ENCODE data around the gene ZNF8.
A peak's percentile ranks its signal among the peaks of the same experiment; 100 is the strongest.
"Not testable (repeated sequence)": the region's sequence is repeated elsewhere in the genome, so short reads cannot be mapped to it uniquely, and the experiment has no call there.

Gene ZNF8

DNA sequence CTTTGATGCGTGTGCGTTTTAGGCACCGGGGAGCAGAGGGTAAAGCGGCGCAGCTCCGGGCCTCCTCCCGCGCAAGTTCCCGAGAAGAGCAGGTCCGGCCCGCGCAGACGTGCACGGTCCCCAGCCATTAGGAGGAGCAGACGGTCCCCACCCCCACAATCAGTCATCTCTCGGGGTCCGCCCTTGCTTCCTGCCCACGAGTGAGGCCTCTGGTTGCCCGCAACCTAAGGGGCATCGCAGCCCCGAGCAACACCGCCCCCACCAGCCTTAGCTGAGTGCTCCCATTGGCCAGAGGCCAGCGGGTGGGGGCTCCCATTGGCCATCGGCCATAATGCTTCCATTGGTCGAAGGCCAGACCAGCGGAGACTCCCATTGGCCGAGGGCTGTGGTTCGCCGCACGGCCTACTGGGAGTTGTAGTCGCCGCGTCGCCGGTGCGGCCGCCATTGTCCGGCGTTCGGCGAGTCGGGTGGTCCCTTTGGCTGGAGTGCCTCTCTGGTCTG lies at the start of gene ZNF8:
Gene ZNF8, plus strand, starts transcription at position 415 of the 501 bp plus-strand sequence. CDS start 127 bp downstream, outside the sequence.
- peak; percentile 91 for DNase-seq (ENCODE audit: low read depth)

DNA sequence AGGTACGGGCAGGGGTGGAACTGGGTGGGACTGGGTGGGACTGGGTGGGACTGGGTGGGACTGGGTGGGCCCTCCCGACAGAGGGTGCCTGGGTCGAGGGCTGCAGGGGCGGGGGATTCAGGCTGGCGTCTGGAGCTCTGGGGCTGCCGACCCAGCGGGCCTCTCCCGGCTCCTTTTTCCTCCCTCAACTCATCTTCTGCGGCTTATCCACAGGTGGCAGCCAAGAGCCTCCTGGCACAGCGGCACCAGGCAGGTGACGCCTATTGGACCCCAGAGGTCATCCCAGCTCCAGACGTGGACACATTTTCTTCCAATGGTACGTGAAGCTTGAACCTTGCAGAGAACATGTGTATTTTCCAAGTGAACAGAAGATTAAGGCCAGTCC lies 49.5 kb upstream of the ZNF8 start:
- DNase-seq (ENCODE audit: low read depth): no peak

DNA sequence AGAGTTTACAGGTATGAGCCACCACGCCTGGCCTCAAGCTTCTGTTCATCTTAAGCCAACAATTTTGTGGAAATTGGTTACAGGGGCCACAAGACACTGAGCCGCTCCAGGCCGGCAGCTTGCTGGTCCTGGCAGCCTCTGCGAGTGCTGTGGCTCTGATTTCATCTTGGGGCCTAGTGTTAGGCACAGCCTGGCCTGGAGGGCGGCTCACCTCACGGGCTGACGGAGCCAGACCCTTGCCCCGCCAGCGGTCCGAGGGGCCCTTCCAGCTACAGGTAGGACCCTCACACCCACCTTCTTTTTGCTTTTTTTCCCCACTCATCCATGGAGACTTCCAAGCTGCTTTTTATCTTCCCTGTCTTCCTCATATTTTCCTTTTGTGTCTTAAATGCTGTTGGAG lies 41.4 kb upstream of the ZNF8 start:
- no peak for DNase-seq (ENCODE audit: low read depth)

DNA sequence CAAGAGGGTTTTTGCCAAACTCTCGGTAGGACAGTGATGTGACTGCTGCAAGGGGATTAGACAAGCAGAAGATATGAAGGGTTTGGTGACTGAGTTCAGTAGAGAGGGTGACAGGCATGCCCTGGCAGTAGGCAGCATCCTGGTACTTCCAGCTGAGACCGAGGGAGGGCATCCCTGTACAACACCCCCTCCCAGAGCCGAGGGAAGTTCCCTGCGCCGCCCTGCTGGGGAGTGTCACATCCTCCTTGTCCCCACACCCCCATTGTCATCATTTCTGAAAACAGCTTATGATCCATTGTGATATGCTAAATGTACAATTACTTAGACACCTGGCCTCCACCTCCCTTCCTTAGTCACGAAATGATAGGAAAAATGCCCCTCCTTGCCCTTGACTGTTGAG lies 35.4 kb upstream of the ZNF8 start:
- DNase-seq (ENCODE audit: low read depth): no peak

DNA sequence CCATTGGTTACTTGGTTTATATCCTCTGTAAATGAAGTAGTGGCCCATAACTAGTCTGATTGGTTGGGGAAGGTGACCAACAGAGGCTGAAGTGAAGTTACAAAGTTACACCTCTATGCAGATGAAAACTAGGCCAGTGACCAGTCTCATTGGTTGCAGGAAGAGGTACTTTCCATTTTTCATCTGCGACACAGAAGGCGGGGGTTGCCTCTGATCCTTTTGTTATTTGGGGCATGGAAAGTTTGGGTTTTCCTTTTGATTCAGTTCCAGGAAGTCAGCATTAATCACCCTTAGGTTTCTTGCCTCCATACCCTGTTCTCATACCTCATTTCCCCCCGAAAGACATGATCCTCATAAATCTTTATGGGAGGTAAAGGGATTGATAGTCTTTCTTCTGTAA lies 29.9 kb upstream of the ZNF8 start:
- no peak for DNase-seq (ENCODE audit: low read depth)

DNA sequence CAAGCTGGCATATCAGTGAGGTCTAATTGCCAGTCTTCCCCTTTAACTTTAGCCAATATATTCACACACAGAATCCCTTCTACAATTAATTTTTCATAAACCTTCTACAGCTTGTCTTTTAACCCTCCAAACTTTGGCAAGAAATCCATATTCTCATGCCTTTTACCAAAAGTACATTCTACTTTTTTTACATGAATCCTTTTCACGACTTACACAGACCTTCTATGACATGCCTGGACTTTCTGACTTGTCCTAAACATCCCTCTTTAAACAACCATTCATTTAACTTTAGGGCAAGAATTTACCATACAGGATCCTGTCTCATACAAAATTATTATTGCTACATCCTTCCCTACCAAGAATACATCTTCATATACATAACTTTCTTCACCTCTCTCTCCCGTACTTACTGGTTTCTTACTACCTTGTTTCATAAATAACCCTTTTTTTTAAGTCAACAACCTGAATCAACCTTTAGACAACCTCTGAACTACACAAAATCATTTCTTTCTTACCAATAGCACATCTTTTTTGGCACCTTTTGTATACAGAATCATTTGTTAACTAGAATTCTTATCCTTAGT lies 26.6 kb upstream of the ZNF8 start:
- DNase-seq (ENCODE audit: low read depth): no peak

DNA sequence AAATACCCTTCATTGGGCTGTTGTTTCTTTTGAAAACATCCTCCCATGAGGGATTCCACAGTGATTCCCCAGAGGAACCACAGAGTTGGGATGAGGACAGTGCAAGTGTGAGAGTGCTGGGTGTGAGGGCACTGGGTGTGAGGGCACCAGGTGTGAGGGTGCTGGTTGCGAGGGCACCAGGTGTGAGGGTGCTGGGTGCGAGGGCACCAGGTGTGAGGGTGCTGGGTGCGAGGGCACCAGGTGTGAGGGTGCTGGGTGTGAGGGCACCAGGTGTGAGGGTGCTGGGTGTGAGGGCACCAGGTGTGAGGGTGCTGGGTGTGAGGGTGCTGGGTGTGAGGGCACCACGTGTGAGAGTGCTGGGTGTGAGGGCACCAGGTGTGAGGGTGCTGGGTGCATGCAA lies 20.5 kb upstream of the ZNF8 start:
- DNase-seq (ENCODE audit: low read depth): not testable (repeated sequence)

DNA sequence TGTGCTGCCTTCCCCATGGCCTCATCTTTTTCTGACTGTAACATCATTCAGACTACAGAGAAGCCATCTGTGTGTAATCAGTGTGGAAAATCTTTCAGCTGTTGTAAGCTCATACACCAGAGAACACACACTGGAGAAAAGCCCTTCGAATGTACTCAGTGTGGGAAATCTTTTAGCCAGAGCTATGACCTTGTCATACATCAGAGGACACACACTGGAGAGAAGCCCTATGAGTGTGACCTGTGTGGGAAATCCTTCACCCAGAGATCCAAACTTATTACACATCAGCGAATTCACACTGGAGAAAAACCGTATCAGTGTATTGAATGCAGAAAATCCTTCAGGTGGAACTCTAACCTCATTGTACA lies 17.2 kb upstream of the ZNF8 start:
- DNase-seq (ENCODE audit: low read depth): no peak

DNA sequence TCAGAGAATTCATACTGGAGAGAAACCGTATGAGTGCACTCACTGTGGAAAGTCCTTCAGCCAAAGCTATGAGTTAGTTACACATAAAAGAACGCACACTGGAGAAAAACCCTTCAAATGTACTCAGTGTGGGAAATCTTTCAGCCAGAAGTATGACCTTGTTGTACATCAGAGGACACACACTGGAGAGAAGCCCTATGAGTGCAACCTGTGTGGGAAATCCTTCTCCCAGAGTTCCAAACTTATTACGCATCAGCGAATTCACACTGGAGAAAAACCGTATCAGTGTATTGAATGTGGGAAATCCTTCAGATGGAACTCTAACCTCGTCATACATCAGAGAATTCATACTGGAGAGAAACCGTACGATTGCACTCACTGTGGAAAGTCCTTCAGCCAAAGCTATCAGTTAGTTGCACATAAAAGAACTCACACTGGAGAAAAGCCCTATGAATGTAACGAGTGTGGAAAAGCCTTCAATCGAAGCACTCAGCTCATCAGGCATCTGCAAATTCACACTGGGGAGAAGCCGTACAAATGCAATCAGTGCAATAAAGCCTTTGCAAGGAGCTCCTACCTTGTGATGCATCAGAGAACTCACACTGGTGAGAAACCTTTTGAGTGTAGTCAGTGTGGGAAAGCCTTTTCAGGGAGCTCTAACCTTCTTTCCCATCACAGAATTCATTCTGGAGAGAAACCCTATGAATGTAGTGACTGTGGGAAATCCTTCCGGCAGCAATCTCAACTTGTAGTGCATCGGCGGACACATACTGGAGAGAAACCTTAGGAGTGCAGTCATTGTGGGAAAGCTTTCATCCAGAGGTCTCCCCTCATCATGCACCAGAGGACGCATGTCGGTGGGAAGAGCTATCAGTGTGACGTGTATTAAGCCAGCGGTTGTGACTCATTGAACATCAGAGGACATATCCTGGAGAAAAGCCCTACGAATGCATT lies 16.5 kb upstream of the ZNF8 start:
- DNase-seq (ENCODE audit: low read depth): no peak

DNA sequence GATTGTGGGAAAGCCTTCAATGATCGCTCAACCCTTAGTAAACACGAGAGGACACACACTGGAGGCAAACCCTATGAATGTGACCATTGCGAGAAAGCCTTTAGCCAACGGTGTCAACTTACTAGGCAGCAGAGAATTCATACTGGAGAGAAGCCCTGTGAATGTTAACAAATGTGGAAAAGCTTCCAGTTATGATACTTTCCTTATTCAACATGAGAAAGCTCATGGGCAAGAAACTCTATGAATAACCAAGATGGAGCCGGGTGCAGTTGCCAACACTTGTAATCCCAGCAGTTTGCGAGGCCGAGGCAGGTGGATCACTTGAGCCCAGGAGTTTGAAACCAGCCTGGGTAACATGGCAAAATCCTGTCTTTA lies 15.8 kb upstream of the ZNF8 start:
- DNase-seq (ENCODE audit: low read depth): no peak

DNA sequence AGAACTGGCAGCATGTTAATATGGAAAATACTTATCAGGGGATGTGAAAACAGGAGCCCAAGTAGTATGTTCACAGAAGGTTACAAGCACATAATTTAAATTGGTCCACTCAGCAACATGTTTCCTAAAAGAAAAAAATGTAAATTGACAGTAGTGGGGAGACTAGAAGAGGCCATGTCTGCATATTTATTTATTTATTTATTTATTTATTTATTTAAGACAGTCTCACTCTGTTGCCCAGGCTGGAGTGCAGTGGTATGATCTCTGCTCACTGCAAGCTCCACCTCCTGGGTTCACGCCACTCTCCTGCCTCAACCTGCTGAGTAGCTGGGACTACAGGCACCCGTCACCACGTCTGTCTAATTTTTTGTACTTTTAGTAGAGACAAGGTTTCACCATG lies 13.7 kb upstream of the ZNF8 start:
- no peak for DNase-seq (ENCODE audit: low read depth)

DNA sequence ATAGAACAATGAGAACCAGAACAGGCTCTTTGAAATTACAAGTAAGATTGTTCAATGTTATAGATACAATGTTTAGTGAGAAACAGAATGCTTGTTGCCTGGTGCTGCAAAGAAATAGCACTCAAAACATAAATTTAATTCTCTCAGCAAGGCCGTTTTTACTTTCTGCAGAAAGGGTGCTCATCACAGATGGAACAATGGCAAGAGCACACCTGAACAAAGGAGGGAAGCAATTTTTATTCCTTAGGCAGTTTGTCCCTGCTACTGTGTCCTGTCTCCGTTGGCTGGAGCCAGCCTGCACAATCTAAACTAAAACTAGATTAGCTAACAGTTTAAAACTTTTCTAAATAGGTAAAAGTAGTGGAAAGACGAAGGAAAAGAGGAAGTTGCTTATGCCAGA lies 10.4 kb upstream of the ZNF8 start:
- no peak for DNase-seq (ENCODE audit: low read depth)

DNA sequence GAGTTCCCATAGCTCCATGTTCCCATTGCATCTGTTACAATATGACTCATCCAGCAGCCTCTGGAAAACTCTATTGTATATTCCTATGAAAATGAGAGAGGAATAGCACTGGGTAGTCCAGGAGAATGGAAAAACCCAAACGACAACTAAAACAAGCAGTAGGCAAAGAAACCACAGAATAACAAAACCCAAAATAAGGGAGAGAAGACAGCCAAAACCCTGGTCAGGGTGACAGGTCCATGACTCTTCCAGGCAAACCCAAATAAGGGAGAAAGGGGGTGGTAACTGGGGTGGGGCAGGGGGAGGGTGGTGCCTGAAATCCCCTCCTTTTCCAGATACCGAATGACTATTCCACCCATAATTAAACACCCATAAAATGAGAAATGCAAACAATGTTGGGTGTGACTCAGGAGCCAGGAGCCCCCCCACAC lies 4.0 kb upstream of the ZNF8 start:
- no peak for DNase-seq (ENCODE audit: low read depth)

DNA sequence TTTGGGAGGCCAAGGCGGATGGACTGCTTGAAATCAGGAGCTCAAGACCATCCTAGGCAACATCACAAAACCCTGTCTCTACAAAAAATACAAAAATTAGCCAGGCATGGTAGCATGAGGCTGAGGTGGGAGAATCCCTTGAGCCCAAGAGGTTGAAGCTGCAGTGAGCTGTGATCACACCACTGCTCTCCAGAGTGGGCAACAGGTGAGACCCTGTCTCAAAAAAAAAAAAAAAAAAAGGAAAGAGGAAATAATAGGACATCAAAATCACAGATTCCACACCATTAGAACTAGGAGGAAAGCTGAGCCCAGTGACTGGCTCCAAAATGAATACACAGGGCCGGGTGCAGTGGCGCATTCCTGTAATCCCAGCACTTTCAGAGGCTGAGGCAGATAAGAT lies 3.2 kb upstream of the ZNF8 start:
- DNase-seq (ENCODE audit: low read depth): no peak

DNA sequence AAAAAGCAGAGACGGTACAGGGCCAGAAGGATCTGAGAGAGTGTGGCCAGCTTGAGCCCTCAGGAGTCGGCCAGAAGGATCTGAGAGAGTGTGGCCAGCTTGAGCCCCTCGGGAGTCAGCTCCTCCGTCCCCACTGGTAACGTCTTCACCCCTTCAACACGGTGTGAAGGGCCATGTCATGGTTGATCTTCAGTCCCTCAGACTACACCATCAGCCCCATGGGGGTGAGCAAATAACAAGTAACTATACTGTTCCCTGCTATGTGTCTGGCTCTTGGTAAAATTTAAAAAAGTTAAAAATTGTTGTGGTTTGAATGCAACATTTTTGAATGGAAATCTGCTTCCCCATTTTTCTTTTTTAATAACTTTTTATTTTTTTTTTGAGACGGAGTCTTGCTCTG lies 1.6 kb upstream of the ZNF8 start:
- no peak for DNase-seq (ENCODE audit: low read depth)

DNA sequence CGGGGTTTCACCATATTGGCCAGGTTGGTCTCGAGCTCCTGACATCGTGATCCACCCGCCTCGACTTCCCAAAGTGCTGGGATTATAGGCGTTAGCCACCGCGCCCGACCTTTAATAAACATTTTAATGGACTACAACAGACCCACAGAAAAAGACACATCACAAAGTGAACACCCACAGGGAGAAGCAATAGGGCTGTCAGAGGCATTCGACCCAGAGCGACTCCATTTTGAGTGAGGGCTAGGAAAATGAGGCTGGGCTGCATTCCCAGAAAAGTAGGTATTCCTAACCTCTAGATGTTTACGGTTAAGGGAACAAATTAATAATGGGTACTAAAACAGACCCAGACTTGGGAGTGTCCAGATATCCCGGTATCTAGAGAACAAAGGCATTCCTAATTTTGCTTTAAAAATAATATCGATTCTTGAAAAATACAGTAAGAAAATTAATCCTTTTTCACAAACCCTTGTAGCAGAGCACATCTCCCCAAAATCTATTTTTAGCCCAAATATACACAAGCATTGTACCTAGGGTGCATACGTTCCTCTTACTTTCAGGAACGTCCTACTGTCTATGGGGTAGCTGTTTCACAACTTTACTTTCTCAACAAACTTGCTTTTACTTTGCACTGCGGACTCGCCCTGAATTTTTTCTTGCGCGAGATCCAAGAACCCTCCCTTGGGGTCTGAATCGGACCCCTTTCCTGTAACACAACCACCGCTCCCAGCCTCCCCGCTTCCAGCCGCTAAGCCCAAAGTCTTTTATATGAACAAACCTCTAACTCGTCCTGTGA lies 811 bp upstream of the ZNF8 start:
- DNase-seq (ENCODE audit: low read depth): no peak

DNA sequence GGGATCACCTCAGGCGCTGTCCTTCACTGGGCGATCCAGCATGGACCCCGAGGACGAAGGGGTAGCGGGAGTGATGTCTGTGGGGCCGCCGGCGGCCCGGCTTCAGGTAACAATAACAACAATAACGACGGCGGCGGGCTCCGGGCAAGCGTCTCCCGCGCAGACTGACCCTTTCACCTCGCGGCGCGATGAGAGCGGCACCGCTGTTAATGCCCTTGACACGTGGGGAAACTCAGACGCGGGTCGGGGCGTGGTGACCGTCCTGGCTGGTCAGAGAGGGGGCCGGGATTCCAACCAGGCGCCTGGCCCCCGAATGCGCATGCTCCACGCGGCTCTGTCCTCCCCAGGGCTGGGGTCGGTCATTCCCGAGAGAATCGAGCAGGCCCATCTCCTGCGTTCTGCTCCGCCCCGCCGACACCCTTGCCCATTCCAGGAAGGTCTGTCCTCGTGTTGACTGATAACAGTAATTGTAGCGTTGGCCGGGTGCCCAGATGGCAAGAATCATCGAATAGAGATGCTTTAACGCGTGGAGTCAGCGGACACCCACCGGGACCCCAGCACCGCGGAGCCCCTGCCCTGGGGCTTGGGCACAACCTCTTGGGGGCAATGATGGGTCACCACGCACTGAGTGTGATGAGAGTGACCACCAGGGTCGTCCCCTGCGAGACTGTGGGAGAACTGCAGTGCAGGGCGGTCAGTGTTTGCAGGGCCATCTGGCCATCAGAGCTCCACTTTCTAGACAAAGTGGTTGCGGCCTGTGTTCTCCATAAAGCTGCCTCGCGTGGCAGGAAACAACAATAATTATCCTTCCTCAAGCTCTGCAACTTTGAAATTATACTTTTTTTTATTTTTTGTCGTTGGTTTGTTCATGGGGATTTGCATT lies 528 bp downstream of the ZNF8 start:
- DNase-seq (ENCODE audit: low read depth): no peak

DNA sequence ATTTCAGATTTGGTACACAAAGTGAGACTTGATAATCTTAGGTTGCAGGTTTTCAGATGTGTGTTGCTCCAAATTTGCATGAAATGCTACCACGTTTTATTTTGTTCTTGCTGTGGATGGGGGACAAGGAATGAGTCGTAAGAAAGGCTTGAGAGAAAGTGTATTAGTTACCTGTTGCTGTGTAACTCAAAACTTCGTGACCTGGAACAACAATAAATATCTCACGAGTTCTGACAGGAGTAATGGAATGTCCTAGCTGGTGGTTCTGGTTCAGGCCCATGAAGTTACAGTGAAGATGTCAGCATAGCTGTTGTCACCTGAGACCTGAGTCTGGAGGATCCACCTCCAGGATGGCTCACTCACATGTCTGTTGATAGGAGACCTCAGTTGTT lies 1.2 kb downstream of the ZNF8 start:
- no peak for DNase-seq (ENCODE audit: low read depth)

DNA sequence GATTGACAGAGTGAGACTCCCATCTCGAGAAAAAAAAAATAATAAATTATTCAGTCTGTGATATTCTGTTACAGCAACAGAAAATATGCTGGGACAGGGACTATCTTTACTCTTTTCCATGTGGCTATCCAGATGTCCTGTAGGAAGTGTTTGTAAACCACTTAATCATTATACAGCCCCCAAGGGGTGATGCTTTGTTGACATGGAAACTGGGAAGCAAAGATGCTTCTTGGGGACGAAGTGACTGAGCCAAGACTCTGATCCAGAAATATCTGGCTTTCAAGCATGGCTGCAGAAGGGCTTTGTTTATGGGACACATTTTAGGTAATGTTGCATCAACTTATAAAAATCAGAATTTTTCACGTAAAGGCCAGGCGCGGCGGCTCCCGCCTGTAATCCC lies 5.4 kb downstream of the ZNF8 start:
- DNase-seq (ENCODE audit: low read depth): no peak

DNA sequence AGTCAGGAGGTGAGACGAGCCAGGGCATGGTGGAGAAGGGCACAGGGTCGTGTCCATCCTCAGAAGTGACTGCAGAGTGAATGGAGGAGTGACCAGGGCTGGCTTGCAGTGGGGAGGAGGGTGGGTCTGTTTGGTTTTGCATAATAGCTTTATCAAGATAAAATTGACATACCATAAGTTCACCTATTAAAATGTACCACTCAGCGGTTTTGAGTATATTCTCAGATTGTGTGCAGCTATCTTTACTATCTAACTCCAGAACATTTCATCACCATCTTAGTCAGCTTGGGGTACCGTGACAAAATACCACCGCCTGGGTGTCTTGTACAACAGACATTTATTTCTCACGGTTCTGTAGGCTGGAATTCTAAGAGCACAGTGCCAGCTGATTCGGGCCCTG lies 13.2 kb downstream of the ZNF8 start:
- DNase-seq (ENCODE audit: low read depth): no peak

DNA sequence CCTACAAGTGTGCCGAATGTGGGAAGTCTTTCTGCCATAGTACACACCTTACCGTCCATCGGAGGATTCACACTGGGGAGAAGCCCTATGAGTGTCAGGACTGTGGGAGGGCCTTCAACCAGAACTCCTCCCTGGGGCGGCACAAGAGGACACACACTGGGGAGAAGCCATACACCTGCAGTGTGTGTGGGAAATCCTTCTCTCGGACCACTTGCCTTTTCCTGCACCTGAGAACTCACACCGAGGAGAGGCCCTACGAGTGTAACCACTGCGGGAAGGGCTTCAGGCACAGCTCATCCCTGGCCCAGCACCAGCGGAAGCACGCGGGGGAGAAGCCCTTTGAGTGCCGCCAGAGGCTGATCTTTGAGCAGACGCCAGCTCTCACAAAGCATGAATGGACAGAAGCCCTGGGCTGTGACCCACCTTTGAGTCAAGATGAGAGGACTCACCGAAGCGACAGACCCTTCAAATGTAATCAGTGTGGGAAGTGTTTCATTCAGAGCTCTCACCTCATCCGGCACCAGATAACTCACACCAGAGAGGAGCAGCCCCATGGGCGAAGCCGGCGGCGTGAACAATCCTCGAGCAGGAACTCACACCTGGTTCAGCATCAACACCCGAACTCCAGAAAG lies 16.1 kb downstream of the ZNF8 start:
- no peak for DNase-seq (ENCODE audit: low read depth)
